T-helper 1 cell (primary cell): Measurements from ENCODE around the gene ILKAP.

ENCODE experiments used
- DNase-seq, 5 donors: peaks; one replicate each; pipeline ENCODE4 v3.0.0-alpha.2; 2012 to 2020

Gene ILKAP

DNA sequence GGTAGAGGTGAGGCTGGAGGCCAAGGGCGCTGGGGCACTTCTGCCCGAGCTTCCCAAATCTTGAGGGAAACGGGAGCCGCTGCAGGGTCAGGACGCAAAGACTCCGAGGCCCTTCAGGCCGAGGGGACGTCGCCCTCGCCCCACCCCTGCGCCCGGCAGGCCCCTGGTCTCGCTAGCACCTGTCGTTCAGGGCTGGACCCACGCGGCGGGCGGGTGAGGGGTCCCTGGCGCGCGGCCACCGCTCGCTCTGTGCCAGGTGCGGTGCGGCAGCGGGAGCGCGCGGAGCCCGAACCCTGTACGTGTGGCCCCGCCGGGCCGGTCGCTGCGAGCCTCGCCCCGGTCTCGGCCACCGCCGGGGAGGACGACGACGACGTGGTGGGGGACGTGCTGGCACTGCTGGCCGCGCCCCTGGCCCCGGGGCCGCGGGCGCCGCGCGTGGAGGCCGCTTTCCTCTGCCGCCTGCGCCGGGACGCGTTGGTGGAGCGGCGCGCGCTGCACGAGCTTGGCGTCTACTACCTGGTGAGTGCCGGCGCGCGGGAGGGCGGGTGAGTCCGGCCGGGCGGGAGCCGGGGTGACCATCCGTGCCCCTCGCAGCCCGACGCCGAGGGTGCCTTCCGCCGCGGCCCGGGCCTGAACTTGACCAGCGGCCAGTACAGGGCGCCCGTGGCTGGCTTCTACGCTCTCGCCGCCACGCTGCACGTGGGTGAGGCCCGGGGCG, 39.9 kb downstream of the ILKAP start:
- DNase-seq, result peak in 1 of 5 donors; percentile 6

DNA sequence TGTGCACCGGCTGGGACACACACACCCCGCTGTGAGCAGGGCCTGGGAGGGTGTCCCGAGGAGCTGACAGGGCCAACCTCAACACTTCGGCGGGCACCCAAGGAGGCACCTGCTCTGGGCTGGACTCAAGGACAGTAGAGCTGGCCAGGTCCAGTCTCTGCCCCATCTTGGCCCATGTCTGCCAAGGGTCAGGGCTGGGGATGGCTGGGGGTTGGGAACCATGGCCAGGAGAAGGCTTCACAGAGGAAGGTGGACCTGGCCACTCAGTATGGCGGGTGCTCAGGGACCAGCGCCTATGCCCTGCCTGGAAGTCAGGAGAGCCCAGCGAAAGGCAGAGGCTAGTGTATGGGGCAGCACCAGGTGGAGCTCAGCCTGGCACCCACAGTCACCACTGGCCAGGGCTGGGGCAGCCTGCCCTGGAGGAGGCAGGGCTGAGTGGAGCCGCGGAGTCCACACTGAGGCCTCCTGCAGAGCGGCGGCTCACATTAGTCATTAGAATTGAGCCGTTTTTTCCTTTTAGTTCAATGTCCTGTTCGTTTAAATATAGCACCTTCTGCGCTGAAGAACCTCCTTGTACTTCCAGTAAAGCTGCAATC, 40.6 kb downstream of the ILKAP start:
- DNase-seq, result peak in 1 of 5 donors; percentile 7

DNA sequence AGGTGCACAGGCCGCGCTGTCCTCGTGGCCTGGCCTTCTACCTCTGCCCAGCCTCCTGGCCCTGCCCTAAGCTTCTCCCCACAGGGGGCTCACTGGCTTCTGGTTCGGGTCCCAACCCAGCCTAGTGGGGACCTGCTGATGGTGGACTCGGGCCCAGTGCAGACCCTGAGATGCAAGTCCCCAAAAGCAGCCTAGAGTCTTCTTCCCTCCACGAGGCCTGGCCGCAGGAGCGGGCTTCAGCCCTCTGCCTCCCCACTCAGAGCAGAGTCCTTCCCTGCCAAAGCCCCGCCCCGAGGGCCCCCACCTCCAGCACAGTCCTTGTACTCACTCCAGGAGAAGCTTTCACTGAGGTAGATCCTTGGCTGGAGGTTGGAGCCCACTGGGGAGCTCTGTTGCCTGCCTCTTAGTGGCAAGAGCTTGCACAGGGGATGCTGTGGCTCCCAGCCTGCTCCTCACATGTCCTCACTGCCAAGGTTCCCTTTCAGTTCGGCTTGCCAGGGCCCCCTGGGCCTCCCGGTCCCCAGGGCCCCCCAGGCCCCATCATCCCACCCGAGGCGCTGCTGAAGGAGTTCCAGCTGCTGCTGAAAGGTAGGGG, 41.1 kb downstream of the ILKAP start:
- no peak for DNase-seq

DNA sequence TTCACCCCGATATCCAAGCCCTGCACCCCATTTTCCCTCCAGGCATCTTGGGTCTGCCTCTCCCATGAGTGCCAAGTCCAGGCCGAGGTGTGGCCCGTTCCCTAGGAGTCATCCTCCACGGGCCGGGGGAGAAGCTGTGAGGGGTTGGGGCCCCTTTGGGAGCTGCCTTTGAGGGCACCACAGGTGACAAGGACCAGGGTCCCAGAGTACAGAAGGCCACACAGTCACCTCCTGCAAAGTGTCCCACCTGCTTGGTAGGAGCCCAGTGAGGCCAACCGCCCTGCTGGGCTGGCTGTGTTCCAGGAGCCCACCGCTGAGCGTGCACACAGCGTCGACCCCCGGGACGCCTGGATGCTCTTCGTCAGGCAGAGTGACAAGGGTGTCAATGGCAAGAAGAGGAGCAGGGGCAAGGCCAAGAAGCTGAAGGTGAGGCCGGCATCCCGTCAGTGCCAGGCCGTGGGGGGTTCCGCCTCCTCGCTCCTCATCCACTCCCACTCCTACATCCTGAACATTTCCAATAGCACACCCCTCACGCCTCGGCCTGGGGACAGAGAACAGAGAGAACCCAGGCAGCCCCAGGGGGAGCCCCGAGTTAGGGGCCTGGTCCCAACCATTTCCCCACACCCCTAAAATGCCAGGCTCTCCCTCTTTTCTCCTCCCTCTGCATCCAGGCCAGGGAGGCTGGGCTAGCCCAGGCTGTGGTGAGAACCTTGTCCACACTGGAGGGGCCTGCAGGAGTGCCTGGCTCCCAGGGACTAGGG, 42.0 kb downstream of the ILKAP start:
- peak in 1 of 5 donors; percentile 10 for DNase-seq

DNA sequence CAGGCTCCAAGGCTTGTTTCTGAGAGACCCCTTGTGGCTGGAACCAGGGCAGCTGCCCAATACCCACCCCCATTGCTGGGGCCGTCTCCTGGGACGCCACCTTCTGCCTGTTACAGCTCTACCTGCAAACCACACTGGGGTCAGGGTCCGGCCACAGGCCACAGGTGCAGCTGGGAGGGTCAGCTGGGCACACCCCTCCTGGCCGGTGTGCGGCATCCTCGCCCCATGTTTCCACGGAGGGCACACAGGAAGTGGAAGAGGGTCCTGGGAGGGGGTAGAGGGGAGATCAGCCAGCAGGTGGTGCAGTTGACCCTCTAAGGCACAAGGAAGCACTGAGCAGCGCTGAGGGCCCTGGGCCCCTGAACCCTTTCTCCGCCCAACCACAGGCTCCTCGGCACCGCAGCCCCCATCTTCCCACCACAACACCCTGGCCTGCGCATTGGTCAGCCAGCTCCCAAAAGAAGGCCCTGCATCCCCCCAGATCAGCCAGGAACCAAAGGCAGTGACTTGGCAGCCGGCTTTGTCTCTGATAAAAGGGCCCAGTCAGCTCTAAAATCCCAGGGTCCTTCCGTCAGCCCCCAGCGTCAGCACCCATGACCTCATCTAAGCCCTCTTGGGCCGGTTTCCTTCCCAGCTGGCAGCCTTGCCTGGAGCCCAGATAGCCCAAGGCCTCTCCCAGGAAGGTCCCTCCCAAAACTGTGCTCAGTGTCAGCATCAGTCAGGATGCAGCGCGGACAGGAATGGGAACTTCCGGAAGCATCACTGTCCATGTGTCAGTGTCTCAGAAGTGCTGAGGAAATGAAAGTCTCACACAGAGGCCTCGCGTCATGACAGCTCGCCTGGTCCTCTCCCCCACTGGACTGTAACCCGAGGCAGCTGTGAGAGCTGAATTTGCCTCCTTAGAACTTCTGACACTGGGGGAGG, 43.0 kb downstream of the ILKAP start:
- DNase-seq, result peak in 1 of 5 donors; percentile 9

DNA sequence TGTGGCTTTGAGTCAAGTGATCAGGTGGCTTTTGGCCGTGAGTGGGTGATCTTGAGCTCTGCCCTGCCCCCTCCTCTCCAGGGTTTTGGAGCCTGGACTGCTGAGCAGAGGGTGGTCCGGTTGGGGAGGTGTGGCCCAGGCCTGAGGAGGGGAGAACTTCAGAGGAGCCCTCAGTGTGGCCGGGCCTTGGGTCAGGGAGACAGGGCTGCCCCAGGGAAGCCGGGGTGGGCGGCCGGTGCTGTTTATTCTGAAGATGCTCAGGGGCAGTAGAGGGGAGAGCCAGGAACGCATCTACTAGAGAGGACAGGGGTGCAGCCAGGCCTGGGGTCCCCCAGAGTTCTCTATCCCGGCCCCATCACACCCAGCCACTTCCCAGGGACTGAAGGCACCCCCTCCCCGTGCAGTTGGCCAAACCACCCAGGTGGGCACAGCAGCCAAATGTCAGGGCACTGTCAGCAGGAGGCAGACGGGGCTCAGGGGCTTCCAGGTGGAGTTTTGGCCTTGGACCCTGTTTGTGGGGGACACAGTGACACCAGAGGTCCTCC, 43.8 kb downstream of the ILKAP start:
- peak in 1 of 5 donors; percentile 5 for DNase-seq

DNA sequence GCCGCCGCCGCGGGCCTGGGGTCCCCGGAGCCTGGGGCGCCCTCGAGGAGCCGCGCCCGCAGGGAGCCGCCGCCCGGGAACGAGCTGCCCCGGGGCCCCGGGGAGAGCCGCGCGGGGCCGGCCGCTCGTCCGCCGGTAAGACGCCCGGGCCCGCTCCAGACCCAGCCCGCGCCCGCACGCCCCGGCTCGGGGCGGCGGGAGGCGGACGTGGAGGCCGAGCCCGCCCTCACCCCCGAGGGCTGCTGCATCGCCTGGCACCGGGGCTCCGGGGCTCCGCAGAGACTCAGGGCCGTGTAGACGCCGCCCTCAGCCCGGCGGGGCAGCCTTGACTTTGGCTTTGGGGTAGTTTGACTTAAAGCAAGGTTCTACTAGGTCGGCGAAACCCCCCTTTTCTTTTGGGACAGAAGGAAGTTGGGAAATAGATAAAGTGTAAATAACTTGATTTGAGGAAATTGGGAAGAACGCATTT, 44.4 kb downstream of the ILKAP start:
- DNase-seq, result no peak

DNA sequence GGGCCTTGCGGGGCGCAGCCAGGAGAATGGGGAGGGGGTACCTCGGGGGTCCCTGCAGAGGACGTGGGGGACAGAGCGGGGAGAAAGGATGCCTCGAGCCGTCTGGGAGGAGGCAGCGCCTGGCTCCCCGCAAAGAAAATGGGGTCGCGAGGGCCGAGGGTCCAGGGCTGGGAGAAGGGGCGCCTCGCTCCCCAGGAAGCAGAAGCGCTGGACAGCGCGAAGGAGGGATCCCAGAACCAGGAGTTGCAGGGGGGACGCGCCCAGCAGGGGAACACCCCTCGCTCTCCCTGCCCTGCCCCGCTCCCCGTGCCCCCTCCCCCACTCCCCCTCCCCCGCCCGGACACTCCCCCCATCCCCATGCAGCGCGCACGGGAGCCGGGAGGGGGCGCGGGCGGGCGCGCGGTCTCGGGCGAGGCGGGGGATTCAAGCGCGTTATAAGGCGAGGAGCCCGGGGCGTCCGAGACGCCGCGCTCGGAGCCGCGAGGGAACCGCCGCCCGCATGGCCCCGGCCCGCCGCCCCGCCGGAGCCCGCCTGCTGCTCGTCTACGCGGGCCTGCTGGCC, 44.9 kb downstream of the ILKAP start, which contains the start of gene ERFE:
Gene ERFE (plus strand): TSS at position 462 of the 562 bp plus-strand sequence. CDS start 38 bp downstream, at position 500.
- peak in 3 of 5 donors; percentile 13 to 35 (median 34) for DNase-seq

DNA sequence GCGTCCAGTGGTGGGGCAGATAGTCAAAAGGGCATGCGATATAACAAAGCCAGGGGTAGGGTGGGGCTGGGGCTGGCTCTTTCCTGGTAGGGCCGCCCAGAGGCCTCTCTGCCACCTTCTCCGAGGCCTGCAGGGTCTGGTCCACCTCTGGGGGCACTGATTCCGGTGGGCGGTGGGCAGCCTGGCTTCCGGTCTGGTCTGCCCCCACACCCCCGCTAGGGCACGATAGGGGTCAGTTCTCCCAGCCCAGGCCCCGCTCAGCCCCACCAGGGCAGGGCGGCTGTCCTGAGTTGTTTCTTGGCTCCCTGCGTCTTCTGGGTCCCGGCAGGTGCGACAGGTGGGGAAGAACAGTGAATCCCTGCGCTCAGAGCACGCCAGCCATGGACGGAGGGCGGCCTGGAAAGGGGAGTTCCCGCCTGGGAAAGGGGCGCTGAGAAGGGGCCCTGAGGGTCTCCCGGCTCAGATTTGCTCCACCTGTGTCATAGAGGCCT, 45.4 kb downstream of the ILKAP start:
- peak in 1 of 5 donors; percentile 3 for DNase-seq

DNA sequence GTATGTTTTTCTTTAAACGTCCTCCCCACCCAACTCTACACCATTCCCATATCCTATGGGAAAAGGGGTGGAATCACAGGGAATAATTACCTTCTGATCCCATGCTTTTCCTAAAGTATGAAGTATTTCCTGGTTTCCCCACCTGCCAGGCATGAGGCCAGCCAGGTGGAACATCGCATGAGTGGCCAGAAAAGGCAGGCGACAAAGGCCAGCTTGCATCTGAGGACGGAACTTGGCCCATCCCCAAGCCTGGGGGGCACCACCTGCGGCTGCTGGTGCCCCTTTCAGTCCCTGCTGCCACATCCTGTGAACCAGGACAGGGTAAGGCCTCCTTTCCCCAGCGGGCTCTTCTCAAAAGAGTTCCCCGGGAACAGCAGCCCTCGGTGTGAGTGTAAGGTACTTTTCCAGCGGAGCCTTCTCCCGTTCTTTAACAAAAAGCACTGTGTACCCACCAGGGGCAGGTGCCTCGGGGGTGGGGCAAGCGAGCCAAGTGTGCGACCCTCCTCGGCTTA, 45.9 kb downstream of the ILKAP start:
- DNase-seq, result no peak

DNA sequence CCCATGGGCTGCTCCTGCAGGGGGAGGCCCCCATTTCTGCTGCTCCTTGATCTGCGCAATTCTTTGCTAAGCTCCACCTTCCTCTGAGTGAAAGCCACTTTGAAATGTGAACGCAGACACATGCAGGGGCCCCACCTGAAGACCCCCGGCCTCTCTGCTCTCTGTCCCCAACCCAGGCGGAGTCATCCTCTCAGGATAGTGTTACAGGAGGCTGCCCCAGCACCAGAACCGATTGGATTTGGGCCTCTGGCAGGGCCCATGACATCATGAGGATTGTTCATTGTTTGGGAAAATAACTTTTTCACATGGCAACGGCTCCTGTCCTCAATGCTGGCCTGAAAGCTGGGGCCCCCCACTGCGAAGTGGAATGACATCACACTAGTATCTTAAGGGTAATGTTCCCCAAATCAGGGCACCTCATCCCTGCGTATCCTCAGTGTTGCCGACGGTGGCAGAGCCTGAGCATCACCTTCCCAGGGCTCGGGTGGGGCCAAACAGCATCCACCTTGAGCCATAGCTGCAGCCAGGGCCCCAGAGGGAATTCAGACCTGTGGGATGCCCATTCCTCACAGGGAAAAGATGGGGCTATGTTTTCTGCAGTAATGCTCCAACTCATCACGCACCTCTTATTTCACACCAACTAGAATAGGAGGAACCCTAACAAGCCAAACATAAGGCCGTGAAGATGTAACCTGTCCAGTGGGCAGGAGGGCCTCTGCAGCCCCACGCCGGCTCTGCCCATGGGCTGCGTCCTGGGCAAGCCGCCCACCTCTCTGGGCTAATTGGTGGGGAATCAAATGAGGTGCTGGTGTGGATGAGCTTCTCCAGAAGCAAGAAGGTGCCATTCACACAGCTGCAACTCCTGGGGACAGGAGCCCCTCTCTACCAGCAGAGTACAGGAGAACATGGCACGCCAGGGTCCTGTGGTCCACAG, 47.5 kb downstream of the ILKAP start:
- DNase-seq, result no peak

DNA sequence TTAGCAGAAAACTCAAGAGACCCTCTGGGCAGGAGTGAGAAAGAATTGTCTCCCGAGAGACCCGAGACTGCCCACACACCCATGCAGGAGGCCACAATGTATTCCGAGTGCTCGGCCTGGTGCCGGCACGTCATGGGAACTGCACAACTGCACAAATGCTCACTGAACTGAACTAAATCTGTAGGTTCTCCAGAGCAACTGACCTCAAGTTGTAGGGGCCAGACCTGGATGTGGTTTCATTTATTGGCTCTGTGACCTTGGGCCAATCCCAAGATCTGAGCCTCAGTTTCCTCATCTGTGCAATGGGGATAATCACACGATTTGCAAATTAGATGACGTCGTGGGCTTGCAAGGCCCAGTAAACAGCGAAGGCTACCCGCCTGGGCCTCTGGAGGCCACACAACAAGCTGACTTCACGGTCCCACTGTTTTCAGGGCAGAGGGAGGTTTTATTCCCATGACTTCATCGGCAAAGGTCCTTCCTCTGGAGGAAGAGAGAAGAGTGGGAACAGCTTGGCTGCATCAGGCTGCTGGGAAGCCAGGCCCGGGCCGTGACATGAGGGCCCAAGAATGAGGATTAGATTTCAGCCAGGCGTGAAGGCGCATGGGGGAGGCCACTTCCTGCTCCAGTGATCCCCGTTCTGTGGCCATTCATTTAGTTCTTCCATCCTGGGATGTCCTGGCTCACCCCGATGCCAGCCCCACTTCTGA, 48.3 kb downstream of the ILKAP start:
- no peak for DNase-seq

DNA sequence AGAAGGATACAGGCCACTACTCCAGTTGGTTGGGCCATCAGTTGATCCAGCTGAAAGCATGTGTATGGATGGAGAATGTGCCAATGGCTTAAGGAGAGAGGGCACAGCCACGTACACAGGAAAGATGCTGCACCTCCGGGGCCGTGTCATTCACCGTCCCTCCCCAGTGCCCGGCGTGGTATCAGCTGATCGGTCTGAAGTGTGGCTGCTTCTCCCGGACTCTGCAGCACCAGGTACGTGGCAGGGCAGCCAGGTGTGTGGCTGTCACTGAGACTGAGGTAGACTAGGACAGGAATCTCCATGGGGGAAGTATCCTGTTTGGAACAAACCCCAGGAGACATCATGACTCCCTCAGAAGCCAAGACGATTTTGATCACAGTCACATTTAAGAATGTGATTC, 48.9 kb downstream of the ILKAP start:
- no peak for DNase-seq

DNA sequence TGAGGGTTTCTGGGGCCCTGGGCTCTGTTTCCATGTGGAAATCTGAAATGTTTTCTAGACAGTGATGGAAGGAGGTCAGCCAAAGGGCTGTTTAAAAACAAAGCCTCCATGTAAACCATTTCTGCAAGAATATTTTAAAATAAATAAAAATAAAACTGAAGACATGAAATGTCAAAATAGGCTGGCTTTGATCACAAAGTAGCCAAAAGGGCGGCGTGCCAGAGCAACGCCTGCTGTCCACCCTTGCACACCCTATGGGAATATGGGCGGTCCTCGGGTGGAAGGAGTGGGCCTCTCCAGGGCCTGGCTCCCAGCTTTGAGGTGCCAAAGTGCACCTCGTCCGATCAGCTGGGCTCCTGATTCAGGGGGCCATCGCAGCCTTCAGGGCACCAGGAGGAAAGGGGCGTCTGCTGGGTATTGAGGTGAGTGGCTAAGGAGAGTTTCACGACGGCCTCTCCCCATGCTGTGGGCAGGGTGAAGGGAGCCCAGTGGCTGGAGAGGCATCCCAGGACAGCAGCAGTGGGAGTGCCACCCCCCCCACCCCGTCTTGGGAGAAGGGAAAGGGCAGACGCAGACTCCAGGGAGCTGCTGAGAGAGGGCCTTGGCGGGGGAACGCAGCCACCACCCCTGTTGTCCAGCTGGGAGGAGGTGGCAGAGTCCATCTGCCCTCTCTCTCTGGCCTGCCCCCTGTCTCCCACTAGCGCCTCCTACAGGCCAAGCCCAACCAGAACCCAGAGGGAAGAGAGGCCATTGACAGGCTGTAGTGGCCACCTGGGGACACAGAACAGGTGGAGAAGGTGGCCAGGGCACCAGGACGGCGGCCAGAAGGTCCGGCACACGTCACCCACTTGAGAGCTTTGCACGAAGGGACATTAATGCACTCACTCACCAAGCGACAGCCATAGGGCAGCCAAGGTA, 50.5 kb downstream of the ILKAP start:
- no peak for DNase-seq

DNA sequence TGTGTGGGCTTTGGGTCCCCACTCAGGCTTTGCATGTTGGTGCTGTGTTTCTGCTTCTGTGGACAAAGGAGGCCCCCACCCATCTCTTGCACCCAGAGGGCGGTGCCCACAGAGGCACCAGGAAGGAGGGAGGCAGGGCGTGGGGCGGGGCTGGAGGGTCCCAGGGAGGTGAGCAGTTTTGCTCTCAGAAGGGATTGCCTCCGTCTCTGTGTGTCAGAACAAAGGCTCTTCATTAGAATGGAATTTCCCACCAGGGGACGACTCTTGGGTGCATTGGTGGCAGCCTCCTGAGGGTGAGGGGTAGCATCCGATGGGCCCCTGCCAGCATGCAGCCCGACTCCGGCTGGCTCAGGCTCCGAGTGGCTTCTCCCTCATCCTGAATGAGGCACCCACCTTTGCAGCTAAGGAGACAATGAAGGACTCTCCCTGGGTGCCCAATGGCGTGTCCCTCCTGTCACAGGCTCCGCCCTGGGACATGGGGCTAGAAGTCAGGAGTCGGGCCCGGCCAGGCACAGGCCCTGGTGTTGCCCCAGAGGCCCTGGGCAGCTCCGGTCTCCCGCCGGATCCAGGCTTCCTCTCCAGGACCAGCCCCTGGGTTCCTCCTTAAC, 51.8 kb downstream of the ILKAP start:
- DNase-seq, result no peak

DNA sequence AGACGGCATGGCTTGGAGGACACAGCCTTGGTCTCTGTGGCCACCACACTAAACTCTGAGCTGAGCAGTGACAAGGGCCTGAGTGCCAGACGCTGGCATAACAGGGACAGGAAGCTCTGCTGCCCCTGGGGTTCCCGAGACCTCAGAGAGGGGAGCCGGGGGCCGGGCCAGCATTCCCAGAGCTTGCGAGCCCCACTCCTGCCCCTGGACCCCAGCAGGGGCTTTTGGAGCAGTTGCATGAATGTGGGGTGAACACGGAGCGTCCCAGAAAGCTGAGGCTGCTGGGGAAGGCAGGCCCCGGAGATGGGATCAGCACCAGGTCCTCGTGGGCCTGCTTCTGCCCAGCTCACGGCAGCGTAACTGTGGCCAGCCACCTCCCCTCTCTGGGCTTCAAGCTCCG, 52.3 kb downstream of the ILKAP start:
- no peak for DNase-seq

DNA sequence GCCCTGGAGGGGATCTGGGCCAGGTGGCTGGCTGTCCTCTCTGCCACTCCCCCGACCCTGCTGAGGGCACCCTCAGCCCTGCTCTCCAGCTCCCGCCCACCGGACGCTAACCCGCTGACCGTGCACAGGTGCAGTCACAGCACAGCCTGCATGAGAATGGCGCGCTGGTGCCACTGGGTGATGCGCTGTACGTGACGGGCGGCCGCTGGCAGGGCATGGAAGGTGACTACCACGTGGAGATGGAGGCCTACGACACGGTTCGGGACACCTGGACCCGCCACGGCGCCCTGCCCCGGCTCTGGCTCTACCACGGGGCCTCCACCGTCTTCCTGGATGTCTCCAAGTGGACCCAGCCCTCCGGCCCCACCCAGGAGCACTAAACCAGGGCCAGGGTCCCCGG, 52.8 kb downstream of the ILKAP start:
- no peak for DNase-seq
